NCI-H774 (cell line): Measurements from ENCODE around the gene WFDC8.
A peak's percentile ranks its signal among the peaks of the same experiment; 100 is the strongest.
"Not testable (repeated sequence)": the region's sequence is repeated elsewhere in the genome, so short reads cannot be mapped to it uniquely, and the experiment has no call there.

Experiments
- DNase-seq: peaks from one replicate; lab custom pipeline; 2025; lab: John Stamatoyannopoulos, UW

Gene WFDC8

GRCh38 chr20:45579184-45579583 lies at the start of gene WFDC8:
Gene WFDC8, minus strand, starts transcription at chr20:45579284. Its CDS starts 37 bp downstream, at chr20:45579247.
- DNase-seq: no peak

- no peak for DNase-seq
Observed at GRCh38 chr20:45626540-45626939, 47.5 kb upstream of the WFDC8 start.

DNA sequence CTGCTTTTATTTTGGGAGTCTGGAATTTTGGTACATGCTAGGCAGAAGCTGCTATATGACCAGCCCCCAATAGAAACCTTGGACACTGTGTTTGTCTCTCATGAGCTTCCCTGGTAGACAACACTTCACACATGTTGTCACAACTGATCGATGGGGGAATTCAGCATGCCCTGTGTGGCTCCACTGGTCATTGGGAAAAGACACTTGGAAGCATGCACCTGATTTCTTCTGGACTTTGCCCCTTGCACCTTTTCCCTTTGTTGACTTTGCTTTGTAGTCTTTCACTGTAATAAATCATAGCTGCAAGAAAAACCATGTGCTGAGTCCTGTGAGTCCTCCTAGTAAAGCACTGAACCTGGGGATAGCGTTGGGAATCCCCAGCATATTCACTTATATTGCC lies 42.5 kb upstream of the WFDC8 start:
- no peak for DNase-seq

- no peak for DNase-seq
Observed at GRCh38 chr20:45617591-45617990, 38.5 kb upstream of the WFDC8 start.

- no peak for DNase-seq
Observed at GRCh38 chr20:45612314-45612713, 33.2 kb upstream of the WFDC8 start.

GRCh38 chr20:45611054-45611453 lies 32.0 kb upstream of the WFDC8 start:
- DNase-seq: no peak

DNA sequence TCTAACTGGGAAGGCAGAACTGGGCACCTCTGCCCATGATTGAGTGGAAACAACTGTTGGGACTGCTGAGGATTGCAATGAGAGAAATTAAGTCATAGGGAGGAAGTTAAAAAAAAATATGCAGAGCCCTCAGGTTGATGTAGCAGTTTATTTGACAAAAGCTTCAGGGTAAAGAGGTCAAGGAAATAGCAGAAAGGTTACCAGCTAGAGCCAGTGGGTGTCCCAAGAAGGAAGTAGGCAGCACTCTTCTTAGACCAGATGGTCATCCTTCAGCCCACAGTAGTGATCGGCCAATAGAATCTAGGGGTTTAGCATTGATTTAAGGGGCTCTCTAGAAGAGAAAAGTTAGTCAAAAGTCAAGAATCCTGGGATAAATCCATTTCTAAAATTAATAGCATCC lies 28.7 kb upstream of the WFDC8 start:
- no peak for DNase-seq

DNA sequence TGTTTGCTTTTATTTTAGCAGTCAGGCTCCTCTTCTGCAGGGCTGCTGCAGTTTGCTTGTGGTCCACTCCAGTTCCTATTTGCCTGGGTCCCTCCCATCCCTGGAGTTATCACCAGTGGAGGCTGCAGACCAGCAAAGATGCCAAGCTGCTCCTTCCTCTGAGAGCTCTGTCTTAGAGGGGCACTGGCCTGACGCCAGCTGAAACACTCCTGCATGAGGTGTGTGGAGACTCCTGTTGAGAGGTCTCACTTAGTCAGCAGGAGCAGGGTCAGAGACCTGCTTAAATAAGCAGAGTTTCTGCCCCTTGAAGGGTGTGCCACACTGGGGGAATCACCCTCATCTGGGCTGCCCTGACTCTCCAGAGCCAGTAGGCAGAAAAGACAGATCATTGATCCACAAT lies 16.2 kb upstream of the WFDC8 start:
- DNase-seq: no peak

DNA sequence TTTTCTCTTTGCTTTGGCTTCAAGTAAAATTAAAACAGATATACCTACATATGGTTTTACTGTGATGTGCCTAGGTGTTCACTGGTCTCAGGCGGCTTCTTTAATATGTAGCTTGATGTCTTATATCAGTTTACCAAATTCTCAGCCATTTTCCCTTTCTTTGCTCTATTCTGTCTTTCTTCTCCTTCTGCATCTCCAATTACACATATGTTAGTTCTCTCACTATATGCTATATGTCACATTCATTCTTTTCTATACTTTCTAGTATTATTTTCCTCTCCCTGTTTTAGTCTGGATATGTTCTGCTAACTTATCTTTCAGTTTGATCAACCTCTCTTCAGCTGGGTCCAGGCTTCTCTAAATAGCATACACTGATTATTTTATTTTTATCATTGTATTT lies 14.4 kb upstream of the WFDC8 start:
- DNase-seq: no peak

DNA sequence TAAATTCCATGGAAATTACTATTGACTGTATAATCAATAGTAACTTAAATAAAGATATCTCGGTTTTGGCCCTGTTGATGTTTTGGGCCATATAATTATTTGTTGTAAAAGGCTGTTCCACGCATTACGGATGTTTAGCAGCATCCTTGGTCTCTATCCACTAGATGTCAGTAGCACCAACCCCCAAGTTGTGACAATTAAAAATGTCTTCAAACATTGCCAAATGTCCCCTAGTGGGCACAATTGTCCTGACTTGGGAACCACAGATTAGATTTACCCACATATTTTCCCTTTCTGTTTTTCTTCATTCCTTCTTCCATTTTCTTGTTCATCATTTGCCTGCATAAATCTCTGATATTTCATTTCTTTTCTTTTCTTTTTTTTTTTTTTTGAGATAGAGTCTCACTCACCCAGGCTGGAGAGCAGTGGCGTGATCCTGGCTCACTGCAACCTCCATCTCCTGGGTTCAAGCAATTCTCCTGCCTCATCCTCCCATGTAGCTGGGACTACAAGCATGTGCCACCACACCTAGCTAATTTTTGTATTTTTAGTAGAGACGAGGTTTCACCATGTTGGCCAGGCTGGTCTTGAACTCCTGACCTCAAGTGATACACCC lies 13.6 kb upstream of the WFDC8 start:
- peak; percentile 2 for DNase-seq

DNA sequence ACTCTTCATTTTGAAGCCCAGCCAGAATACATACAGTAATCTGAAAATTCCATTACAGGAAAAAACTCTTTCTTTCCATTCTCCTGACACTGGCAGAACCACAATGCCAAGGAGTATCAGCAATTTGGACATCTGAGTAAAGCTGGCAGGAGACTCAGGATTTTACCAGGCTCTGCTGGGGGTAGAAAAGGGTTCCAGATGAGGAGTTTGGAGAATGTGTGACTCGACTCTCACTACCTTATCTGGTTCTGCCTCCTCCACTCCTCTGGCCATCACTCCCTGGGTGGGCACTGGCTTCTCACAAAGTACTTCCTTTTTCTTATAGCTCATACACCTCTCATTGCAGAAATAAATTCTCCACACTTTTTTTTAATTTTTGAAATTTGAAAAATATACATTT lies 10.6 kb upstream of the WFDC8 start:
- no peak for DNase-seq

DNA sequence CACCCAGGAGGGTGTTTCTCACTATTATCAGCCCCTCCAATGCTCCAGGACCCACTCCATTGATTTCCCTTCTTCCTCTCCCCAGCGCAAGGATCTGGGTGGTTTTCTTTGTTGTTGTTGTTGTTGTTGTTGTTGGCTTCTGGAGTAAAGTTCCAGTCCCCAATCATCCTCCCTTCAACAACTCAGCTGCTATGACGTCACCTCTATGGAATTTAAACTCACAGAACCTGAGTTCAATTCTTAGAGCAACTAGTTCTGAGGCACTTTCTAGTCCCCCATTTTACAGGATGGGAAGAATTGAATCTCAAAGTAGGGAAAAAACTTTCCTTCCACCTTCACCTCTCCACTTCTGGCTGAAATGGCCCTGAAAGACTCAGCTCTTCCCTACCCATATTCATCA lies 9.7 kb upstream of the WFDC8 start:
- DNase-seq: no peak

- not testable (repeated sequence) for DNase-seq
Observed at GRCh38 chr20:45585986-45586385, 6.9 kb upstream of the WFDC8 start.

- not testable (repeated sequence) for DNase-seq
Observed at GRCh38 chr20:45584294-45584693, 5.2 kb upstream of the WFDC8 start.

- DNase-seq: no peak
Observed at GRCh38 chr20:45583502-45583901, 4.4 kb upstream of the WFDC8 start.

- no peak for DNase-seq
Observed at GRCh38 chr20:45581702-45582101, 2.6 kb upstream of the WFDC8 start.

- no peak for DNase-seq
Observed at GRCh38 chr20:45578231-45578630, 853 bp downstream of the WFDC8 start.

DNA sequence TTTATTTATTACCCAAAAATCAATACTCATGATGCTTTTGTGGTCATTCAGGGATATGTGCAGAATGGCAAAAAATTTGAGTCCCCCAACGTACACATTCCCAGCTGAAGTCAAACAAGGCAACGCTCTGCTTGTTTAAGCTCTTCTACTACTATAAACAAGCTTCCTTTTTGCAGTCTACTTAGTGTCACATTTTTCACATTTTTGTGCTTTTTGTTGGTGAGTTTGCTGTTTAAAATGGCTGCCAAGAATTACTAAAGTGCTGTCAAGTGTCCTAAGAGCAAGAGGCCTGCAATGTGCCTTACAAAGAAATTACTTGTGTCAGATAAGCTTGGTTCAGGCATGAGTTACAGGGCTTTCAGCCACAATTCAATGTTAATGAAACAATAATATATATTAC lies 2.1 kb downstream of the WFDC8 start:
- no peak for DNase-seq

- no peak for DNase-seq
Observed at GRCh38 chr20:45575931-45576330, 3.2 kb downstream of the WFDC8 start.

- not testable (repeated sequence) for DNase-seq
Observed at GRCh38 chr20:45569650-45570049, 9.4 kb downstream of the WFDC8 start.

- no peak for DNase-seq
Observed at GRCh38 chr20:45564760-45565276, 14.3 kb downstream of the WFDC8 start.

DNA sequence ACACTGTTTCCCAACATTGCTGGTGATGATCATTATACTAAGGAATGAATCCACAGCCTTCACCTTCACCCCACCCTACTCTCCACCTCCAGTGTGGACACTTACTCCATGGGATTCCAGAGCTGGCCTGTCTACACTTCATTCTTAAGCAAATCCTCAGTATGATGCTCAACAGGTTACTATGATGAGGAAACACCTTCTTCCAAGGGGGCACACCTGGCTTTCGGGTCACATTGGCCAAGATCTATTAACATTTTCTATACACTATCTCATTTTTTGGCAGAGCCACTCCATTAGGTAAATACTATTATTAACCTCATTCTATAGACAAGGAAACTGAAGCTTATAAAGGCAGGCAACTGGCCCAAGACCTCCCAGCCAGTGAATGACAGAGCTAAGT lies 23.9 kb downstream of the WFDC8 start:
- DNase-seq: no peak

GRCh38 chr20:45552456-45552855 lies 26.6 kb downstream of the WFDC8 start:
- DNase-seq: no peak

- no peak for DNase-seq
Observed at GRCh38 chr20:45550765-45551164, 28.3 kb downstream of the WFDC8 start.
